GM19043 (cell line): ENCODE measurements around the gene NEDD8.

Experiments
- ATAC-seq: cut with Tn5 transposase; IDR thresholded peaks from one replicate; pipeline ENCODE4 v1.9.1; 2021; ENCODE audit warnings: low read depth; ENCODE audit not compliant: unreplicated experiment

The NEDD8 gene

GRCh38 chr14:24184104-24184970 lies 47.8 kb downstream of the NEDD8 start:
- no peak for ATAC-seq

DNA sequence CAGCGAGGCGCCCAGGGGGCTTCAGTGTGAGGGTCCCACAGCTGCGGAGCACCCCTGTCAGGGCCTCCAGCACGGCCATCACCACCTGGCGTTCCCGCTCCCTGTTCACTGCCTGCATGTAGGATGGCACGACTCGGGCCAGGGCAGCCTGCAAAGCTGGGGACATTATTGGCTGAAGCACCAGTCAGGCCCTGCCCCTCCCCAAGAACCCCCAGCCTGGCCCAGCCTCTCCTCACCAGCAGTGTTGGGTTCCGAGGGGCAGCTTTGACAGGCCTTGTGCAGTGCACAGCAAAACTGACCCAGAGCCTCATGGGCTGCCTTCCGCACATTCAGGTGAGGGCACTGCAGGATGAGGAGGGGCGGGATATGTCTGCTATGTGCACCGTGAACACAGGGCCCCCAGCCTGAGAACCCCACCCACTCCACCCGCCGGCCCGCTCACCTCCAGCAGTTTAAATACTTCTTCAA lies 49.1 kb downstream of the NEDD8 start:
- ATAC-seq: no peak

DNA sequence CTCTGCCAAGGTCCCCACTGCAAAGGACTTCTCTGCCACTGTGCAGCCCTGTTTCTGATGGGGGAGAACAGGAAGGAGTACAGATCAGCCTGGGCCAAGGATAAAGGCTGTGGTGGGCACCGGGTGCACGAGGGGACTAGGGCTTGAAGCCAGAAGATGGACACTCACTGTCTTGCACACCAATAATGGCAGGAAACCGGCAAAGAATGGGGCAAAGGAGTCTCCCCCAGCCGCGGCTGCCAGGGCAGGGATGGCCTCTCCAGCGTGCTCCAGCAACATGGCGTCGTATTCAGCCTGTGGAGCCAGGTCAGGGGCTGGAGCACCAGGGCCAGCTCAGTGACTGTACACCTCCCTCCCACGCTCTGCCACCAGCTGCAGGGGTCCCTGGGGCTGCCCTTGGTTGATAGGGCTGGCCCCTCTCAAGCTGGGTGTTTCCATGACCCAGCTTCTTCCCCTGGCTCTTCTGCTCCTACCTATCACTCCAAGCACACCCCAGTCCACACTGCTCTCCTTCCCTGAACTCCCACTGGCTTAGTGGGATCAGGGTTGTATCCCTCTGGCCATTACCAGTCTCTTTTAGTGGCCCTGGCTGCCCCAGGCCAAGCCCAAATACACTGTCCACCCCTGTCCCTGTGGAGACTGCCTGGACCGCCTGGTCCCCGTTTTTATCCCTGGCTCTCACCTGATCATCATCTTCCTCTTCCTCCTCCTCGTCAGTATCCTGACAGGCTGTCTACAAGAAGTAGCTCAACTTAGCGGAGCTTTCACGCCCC lies 49.9 kb downstream of the NEDD8 start:
- no peak for ATAC-seq

DNA sequence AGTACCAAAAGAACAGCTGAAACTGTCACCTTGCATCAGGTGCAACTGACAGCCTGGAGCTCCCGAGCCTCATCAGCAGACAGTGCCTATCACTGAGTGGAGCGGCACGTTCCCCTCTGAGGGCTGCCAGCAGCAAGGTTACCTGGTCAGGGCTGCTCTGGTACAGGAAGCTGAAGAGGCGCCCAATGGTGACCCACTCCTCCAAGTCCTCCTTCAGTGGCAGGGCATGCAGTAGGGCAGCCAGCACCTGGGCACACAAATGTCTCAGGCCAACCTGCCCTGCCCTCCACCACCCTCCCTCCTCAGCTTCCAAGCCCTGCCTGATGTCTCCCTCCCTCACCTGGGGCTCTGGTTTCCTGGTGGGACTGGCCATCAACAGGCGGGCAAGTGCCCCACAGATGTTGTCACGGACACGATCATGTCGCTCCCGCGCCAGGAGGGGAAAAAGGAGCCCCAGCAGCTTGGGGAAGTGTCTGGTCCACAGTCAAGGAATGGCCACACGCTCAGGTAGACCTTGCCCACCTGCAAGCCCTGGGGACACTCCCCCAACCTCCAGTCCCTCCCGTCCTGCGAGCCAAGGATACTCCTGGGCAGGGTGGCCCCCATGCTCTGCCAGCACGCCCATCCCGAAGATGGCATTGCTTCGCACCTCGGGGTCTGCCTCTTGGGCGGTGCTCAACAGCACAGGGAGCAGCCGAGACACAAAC lies 50.6 kb downstream of the NEDD8 start:
- ATAC-seq: no peak

DNA sequence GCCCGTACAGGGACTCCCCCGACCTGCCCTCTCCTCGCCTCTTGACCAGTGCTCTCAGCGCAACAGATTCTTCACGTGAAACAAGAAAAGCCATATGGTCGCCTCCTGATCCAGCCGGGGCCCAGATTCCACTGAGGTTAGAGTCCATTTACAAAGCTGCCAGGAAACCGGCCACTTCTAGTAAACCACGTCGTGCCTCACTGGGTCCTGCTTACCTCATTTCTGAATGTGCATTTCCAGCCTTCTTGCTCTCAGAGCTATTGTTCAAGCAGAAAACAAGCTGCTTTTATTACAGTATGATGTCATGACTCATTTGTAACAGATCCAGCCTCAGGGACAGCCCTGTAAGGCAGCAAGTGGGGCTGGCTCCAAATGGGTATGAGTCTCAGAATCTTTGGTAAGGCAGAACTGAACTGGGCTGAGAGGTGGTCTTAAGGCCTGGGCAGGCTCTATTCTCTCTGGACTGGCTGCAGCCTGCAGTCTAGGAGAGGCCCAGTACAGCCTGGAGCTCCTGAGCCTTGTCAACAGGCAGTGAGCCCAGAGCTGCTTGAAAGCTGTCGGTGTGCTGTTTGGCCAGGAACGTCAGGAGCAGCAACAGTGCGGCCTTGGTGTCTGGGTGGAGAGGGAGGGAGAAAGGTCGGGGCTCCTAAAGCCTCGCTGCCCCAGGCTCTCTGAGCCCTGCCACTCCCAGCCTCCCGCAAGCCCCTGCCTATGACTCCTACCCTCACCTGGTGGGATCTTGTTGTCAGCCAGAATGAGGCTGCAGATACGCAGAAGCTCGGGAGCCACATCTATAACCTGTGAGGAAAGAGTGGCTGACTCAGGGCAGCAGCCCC lies 52.0 kb downstream of the NEDD8 start:
- ATAC-seq: no peak

DNA sequence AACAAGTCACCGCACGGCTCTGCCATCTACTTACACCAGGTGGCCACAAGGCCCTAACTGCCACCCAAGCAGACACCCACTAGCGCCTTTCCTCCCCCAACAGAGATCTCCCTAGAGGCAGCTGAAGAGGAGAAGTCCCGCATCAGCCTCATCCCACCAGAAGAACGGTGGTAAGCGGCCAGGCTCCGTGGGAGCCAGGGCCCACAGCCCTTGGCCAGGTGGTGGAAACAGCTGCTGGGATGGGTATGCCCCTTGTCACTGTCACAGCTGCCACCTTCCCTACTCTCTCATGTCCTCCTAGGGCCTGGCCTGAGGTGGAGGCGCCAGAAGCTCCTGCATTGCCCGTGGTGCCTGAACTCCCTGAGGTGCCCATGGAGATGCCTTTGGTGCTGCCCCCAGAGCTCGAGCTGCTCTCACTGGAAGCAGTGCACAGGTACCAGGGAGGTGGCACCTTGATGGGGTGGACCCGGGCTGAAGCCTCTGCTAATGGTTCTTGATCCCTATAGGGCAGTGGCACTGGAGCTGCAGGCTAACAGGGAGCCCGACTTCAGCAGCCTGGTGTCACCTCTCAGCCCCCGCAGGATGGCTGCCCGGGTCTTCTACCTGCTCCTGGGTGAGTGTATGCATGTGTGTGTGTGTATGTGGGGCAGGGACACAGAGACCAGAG lies 52.7 kb downstream of the NEDD8 start:
- ATAC-seq: no peak

DNA sequence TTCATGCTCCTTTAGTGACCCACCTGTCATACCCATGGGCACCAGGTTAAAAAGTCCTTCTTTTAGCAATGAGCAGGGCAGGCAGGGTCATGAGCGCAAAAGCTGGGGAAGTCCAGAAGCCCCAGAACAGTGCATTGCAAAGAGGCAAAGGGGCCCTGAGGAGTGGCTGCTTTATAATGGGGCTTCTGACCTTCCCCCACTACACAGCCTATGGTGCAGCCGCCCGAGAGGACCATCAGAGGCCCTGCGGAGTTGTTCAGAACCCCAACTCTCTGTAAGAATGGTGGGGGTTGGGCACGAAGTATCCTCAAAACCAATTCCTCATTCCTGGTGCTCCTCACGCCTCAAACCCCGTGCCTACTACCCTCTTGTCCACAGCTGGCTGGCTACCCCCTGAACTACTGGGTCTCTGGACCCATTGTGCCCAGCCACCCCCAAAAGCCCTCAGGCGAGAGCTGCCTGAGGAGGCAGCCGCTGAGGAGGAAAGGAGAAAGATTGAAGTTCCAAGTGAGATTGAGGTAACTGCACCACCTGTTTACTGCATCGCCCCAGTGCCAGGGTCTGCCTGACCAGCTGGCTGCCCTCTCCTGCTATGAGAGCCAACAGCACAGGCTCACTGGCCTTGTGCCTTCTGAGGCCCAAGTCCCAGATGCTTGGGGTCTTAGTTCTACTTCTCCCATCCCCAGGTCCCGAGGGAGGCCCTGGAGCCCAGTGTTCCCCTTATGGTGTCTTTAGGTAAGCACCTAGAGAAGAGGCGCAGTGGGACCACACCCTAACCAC lies 53.6 kb downstream of the NEDD8 start:
- no peak for ATAC-seq

- ATAC-seq: no peak
These were observed 54.3 kb downstream of the NEDD8 start for GRCh38 chr14:24177891-24178290.

- ATAC-seq: no peak
These were observed 54.9 kb downstream of the NEDD8 start for GRCh38 chr14:24177041-24177825.

DNA sequence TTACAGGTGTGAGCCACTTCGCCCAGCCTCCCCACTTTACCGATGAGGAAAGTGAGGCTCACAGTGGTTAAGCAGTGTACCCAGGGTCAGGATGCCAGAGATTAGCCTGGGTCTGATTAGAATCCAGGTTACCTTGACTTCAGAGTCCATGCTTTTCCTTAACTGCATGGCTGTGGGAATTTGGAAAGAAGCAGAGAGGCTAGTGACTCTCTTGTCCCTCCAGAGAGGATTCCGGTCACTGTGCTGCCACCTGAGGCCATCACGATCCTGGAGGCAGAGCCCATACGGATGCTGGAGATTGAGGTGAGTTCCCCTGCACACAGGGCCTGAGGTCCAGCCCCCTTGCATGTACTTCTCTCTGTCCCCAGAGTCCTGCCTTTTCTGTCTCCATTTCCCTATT lies 55.6 kb downstream of the NEDD8 start:
- ATAC-seq: no peak

GRCh38 chr14:24172871-24173281 lies 59.3 kb downstream of the NEDD8 start:
- ATAC-seq: no peak

DNA sequence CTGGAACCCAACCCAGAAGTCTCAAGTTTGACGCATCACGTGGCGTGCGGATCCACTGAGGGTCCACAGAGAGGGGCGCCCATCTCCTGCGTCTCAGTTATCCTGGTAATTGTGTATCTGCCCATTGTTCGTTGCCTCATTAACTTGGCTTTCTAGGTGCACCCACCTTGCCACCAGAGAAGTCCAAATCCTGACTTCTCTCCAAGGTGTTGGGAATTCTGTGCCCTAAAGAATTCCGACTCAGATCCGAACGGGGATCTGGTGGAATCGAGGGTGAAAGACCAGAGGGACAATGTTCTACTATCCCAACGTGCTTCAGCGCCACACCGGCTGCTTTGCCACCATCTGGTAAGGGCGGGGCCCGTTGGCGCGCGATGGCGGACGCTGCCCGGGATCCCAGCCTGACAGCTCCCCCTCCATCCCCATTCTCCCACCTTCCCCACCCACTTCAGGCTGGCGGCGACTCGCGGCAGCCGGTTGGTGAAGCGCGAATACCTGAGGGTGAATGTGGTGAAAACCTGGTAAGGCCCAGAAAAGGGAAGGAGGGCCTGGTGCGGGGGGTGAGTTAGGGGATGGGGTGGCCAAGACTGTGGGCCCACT lies 59.8 kb downstream of the NEDD8 start:
- ATAC-seq: no peak

DNA sequence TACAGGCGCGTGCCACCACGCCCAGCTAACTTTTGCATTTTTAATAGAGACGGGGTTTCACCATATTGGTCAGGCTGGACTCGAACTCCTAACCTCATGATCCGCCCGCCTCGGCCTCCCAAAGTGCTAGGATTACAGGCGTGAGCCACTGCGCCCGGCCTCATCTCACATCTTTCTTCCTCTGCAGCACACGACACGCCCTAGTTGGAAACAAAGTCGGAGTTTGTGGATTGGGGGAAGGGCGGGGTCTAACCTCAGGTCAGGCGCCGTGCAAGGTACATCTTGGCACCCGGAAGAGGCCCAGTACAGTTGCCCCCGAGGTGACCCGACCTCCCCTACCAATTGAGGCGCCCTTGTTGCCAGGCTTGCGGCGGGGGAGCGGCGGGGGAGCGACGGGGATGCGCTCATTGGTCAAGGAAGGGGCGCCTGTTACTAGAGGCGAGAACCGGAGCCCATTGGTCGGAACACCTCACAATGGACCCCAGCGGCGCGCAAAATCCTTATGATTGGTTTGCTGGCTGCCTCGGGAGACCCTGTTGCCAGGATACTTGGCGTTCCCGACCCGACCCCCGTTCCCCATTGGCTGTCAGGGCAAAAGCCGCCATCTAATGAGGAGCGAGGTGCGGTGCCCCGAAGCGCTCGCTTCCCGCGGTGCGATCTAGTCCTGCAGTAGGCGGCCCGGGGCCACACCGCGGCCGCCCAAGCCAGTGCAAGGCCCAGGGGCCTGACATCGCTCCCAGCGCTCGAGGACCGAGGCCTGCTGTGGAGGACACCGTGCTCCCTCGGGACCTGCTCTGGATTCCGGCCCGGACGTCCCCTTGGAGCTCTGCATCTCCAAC lies 60.5 kb downstream of the NEDD8 start, which contains the start of gene REC8:
Gene REC8, plus strand, starts transcription at position 659 of the 839 bp plus-strand sequence. CDS start 473 bp downstream, outside the sequence.
- peak; percentile 83 for ATAC-seq

- no peak for ATAC-seq
These were observed 64.6 kb downstream of the NEDD8 start for GRCh38 chr14:24167469-24168114.
